K562 (cell line): Measurements from ENCODE around the gene ASIP. TPM values are rescaled to one million over a fixed set of nuclear protein-coding genes. Genes with fewer than 3 reads are reported as not detected.

Experiments
- CC2D1A ChIP-seq: fragments of 450-650 bp; IDR thresholded peaks from 2 replicates; pipeline ENCODE4 v1.6.1; 2017; ENCODE audit warnings: mild to moderate bottlenecking
- CTBP1 ChIP-seq: fragments of 450-650 bp; IDR thresholded peaks from 2 replicates; pipeline ENCODE4 v1.6.1; 2016; ENCODE audit warnings: borderline replicate concordance
- ETV5 ChIP-seq: sonication (generic); formaldehyde crosslinking; IDR thresholded peaks from 2 replicates; pipeline ENCODE4 v1.4.0; 2020; ENCODE audit warnings: low read depth, mild to moderate bottlenecking, missing genetic modification reagents
- HMGN3 ChIP-seq: IDR thresholded peaks from 2 replicates; pipeline ENCODE4 v1.6.1; 2011; ENCODE audit warnings: borderline replicate concordance, low read depth, mild to moderate bottlenecking, mixed read lengths, low read length; ENCODE audit not compliant: insufficient read length; ENCODE audit errors: extremely low read depth
- NONO ChIP-seq, 2 experiments: fragments of 200-400 bp in 1 of 2; fragments of 450-650 bp in 1 of 2; formaldehyde crosslinking in 1 of 2; IDR thresholded peaks; 2 replicates each; pipeline ENCODE4 v1.6.1; 2017; ENCODE audit warnings: low read depth in 2 of 2, mild to moderate bottlenecking in 2 of 2, moderate library complexity in 2 of 2, low read length in 1 of 2
- ZNF140 ChIP-seq: fragments of 250-450 bp; sonication (Bioruptor Pico); IDR thresholded peaks from 2 replicates; pipeline ENCODE4 v1.8.0; 2021; ENCODE audit warnings: moderate library complexity, mild to moderate bottlenecking, inconsistent platforms
- polyA plus RNA-seq, 8 experiments: library from polyadenylated mRNA; depleted of rRNA in 4 of 8; stranded (reverse) in 5 of 8; unstranded in 3 of 8; fragments of >200 nt; fragmentation: Nextera tagmentation in 2 of 8; fragmentation: Illumina TruSeq in 1 of 8; extraction: Ambion mirVana in 2 of 8; extraction: Trizol in 1 of 8; gene quantifications; 2 replicates each; pipeline versions ENCODE4 v1.2.1 to v1.2.3, GENCODE V29; 2011 to 2014; ENCODE audit warnings: inconsistent platforms in 1 of 8, missing spikeins in 1 of 8
- total RNA-seq, 7 experiments: library from RNA; depleted of rRNA in 6 of 7; stranded (reverse); fragments of >200 nt in 6 of 7; fragmentation: Illumina TruSeq in 2 of 7; extraction: Trizol in 2 of 7; gene quantifications; 2 replicates each; pipeline versions ENCODE4 v1.2.1 to v1.2.3, GENCODE V29; 2011 to 2021; ENCODE audit warnings: low replicate concordance in 1 of 7
- TF ChIP-seq, protein P1 (sequence below): fragments of 450-650 bp; IDR thresholded peaks from 2 replicates; pipeline ENCODE4 v1.6.1; 2016; ENCODE audit warnings: mild to moderate bottlenecking, moderate library complexity
- TF ChIP-seq, protein P2 (sequence below), 2 experiments: fragments of 450-650 bp; conservative IDR thresholded peaks; 2 replicates each; pipeline ENCODE4 v1.6.1; 2017; ENCODE audit warnings: mild to moderate bottlenecking in 2 of 2, moderate library complexity in 2 of 2
- TF ChIP-seq, protein P3 (sequence below): IDR thresholded peaks from 2 replicates; pipeline ENCODE4 v1.6.1; 2011; ENCODE audit warnings: borderline replicate concordance, low read depth, mild to moderate bottlenecking, moderate library complexity, low read length; ENCODE audit not compliant: insufficient read depth, poor library complexity, severe bottlenecking

ASIP gene
- total and polyA plus RNA-seq, 9 of the 15 experiments (the other 6 are each of a cell fraction or from before 2014, with no cell fraction given), result not detected

DNA sequence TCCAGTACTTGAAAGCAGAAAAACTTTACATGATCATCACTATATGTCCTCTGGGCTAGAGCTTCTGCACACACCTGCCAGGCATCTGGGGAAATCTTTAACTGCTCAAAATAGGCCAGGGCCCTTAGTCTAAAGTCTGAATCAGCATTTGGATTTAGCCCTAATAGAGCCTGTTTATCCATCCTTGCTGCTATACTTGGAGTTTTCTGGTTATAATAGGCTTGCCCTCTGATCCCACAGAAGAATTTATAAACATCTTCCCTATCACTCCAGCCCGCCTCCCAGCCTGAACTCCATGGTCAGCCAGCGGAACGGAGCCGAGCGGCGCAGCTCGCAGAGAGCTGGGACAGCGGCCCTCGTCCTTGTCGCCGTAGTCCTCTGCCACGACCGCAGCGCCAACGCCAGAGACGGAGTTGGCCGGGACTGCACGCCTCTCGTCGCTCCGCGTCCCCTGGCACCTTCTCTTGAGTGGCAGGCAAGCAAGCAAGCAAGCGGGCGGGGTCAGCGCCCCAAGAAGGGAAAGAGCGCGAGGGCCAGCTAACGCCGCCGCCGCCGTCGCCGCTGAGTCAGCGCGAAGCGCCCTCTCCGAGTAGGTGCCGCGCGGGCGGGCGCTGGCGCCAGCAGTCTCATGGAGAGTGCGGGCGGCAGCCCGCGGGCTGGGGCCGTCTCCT is 25.4 kb upstream of the ASIP start (continued):
- TF ChIP-seq, protein P1, sequence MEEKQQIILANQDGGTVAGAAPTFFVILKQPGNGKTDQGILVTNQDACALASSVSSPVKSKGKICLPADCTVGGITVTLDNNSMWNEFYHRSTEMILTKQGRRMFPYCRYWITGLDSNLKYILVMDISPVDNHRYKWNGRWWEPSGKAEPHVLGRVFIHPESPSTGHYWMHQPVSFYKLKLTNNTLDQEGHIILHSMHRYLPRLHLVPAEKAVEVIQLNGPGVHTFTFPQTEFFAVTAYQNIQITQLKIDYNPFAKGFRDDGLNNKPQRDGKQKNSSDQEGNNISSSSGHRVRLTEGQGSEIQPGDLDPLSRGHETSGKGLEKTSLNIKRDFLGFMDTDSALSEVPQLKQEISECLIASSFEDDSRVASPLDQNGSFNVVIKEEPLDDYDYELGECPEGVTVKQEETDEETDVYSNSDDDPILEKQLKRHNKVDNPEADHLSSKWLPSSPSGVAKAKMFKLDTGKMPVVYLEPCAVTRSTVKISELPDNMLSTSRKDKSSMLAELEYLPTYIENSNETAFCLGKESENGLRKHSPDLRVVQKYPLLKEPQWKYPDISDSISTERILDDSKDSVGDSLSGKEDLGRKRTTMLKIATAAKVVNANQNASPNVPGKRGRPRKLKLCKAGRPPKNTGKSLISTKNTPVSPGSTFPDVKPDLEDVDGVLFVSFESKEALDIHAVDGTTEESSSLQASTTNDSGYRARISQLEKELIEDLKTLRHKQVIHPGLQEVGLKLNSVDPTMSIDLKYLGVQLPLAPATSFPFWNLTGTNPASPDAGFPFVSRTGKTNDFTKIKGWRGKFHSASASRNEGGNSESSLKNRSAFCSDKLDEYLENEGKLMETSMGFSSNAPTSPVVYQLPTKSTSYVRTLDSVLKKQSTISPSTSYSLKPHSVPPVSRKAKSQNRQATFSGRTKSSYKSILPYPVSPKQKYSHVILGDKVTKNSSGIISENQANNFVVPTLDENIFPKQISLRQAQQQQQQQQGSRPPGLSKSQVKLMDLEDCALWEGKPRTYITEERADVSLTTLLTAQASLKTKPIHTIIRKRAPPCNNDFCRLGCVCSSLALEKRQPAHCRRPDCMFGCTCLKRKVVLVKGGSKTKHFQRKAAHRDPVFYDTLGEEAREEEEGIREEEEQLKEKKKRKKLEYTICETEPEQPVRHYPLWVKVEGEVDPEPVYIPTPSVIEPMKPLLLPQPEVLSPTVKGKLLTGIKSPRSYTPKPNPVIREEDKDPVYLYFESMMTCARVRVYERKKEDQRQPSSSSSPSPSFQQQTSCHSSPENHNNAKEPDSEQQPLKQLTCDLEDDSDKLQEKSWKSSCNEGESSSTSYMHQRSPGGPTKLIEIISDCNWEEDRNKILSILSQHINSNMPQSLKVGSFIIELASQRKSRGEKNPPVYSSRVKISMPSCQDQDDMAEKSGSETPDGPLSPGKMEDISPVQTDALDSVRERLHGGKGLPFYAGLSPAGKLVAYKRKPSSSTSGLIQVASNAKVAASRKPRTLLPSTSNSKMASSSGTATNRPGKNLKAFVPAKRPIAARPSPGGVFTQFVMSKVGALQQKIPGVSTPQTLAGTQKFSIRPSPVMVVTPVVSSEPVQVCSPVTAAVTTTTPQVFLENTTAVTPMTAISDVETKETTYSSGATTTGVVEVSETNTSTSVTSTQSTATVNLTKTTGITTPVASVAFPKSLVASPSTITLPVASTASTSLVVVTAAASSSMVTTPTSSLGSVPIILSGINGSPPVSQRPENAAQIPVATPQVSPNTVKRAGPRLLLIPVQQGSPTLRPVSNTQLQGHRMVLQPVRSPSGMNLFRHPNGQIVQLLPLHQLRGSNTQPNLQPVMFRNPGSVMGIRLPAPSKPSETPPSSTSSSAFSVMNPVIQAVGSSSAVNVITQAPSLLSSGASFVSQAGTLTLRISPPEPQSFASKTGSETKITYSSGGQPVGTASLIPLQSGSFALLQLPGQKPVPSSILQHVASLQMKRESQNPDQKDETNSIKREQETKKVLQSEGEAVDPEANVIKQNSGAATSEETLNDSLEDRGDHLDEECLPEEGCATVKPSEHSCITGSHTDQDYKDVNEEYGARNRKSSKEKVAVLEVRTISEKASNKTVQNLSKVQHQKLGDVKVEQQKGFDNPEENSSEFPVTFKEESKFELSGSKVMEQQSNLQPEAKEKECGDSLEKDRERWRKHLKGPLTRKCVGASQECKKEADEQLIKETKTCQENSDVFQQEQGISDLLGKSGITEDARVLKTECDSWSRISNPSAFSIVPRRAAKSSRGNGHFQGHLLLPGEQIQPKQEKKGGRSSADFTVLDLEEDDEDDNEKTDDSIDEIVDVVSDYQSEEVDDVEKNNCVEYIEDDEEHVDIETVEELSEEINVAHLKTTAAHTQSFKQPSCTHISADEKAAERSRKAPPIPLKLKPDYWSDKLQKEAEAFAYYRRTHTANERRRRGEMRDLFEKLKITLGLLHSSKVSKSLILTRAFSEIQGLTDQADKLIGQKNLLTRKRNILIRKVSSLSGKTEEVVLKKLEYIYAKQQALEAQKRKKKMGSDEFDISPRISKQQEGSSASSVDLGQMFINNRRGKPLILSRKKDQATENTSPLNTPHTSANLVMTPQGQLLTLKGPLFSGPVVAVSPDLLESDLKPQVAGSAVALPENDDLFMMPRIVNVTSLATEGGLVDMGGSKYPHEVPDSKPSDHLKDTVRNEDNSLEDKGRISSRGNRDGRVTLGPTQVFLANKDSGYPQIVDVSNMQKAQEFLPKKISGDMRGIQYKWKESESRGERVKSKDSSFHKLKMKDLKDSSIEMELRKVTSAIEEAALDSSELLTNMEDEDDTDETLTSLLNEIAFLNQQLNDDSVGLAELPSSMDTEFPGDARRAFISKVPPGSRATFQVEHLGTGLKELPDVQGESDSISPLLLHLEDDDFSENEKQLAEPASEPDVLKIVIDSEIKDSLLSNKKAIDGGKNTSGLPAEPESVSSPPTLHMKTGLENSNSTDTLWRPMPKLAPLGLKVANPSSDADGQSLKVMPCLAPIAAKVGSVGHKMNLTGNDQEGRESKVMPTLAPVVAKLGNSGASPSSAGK, result peak; percentile 79
- TF ChIP-seq NONO (IDR thresholded peaks at IDR 0.05; ENCODE audit: low read depth in 2 of 2, low read length in 1 of 2) (0 out of 4 replicates have a peak, but pooled peaks of 1 of the 2 experiments have one; percentile 20), ETV5 (no peak), HMGN3 (peak; percentile 55), ZNF140 (CRISPR knock-in tag) (no peak), CTBP1 (peak; percentile 77; the same call in 1 of the 2 replicates), CC2D1A (no peak)
- TF ChIP-seq, protein P2, sequence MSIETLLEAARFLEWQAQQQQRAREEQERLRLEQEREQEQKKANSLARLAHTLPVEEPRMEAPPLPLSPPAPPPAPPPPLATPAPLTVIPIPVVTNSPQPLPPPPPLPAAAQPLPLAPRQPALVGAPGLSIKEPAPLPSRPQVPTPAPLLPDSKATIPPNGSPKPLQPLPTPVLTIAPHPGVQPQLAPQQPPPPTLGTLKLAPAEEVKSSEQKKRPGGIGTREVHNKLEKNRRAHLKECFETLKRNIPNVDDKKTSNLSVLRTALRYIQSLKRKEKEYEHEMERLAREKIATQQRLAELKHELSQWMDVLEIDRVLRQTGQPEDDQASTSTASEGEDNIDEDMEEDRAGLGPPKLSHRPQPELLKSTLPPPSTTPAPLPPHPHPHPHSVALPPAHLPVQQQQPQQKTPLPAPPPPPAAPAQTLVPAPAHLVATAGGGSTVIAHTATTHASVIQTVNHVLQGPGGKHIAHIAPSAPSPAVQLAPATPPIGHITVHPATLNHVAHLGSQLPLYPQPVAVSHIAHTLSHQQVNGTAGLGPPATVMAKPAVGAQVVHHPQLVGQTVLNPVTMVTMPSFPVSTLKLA (conservative IDR thresholded peaks at IDR 0.05), result 0 out of 4 replicates have a peak, but pooled peaks of 1 of the 2 experiments have one; percentile 41
- TF ChIP-seq, protein P3, sequence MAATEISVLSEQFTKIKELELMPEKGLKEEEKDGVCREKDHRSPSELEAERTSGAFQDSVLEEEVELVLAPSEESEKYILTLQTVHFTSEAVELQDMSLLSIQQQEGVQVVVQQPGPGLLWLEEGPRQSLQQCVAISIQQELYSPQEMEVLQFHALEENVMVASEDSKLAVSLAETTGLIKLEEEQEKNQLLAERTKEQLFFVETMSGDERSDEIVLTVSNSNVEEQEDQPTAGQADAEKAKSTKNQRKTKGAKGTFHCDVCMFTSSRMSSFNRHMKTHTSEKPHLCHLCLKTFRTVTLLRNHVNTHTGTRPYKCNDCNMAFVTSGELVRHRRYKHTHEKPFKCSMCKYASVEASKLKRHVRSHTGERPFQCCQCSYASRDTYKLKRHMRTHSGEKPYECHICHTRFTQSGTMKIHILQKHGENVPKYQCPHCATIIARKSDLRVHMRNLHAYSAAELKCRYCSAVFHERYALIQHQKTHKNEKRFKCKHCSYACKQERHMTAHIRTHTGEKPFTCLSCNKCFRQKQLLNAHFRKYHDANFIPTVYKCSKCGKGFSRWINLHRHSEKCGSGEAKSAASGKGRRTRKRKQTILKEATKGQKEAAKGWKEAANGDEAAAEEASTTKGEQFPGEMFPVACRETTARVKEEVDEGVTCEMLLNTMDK, result no peak
